UCSD-AML1 (cell line): ENCODE results near the gene KCNIP4.

Experiments
- DNase-seq: peaks from one replicate; lab custom pipeline; 2025; ENCODE audit not compliant: unreplicated experiment; lab: John Stamatoyannopoulos, UW

KCNIP4 gene

GRCh38 chr4:21768349-21769310 is 179.9 kb downstream of the KCNIP4 start:
- DNase-seq, result no peak

GRCh38 chr4:21765810-21766407 is 182.7 kb downstream of the KCNIP4 start:
- no peak for DNase-seq

GRCh38 chr4:21763855-21764254 is 184.7 kb downstream of the KCNIP4 start:
- no peak for DNase-seq

GRCh38 chr4:21757248-21757647 is 191.3 kb downstream of the KCNIP4 start:
- no peak for DNase-seq

- no peak for DNase-seq
These were observed 195.3 kb downstream of the KCNIP4 start for GRCh38 chr4:21753084-21753760.

- DNase-seq, result no peak
These were observed 196.0 kb downstream of the KCNIP4 start for GRCh38 chr4:21752616-21753015.

GRCh38 chr4:21749924-21750323 is 198.6 kb downstream of the KCNIP4 start:
- no peak for DNase-seq

- no peak for DNase-seq
These were observed 199.2 kb downstream of the KCNIP4 start for GRCh38 chr4:21749412-21749811.

GRCh38 chr4:21744046-21744445 is 204.5 kb downstream of the KCNIP4 start:
- no peak for DNase-seq

GRCh38 chr4:21742326-21742725 is 206.2 kb downstream of the KCNIP4 start:
- DNase-seq, result no peak

- DNase-seq, result no peak
These were observed 209.8 kb downstream of the KCNIP4 start for GRCh38 chr4:21738821-21739220.

GRCh38 chr4:21735866-21736265 is 212.7 kb downstream of the KCNIP4 start:
- DNase-seq, result no peak

- no peak for DNase-seq
These were observed 214.5 kb downstream of the KCNIP4 start for GRCh38 chr4:21733894-21734630.

- DNase-seq, result no peak
These were observed 220.3 kb downstream of the KCNIP4 start for GRCh38 chr4:21728304-21728703.

GRCh38 chr4:21726255-21726815 is 222.2 kb downstream of the KCNIP4 start:
- no peak for DNase-seq

GRCh38 chr4:21722157-21722839 is 226.3 kb downstream of the KCNIP4 start:
- no peak for DNase-seq

GRCh38 chr4:21716531-21716930 is 232.0 kb downstream of the KCNIP4 start:
- DNase-seq, result no peak

GRCh38 chr4:21710179-21710835 is 238.3 kb downstream of the KCNIP4 start:
- DNase-seq, result no peak

- DNase-seq, result no peak
These were observed 238.8 kb downstream of the KCNIP4 start for GRCh38 chr4:21709761-21710160.

- no peak for DNase-seq
These were observed 239.5 kb downstream of the KCNIP4 start for GRCh38 chr4:21709031-21709430.
